Muscle layer of duodenum (tissue), 2 donors: ENCODE data around the gene ST3GAL2.
"Not testable (repeated sequence)": the region's sequence is repeated elsewhere in the genome, so short reads cannot be mapped to it uniquely, and the experiment has no call there.

Experiments
- H3K27ac ChIP-seq: one replicate; pipeline ENCODE4 v1.7.0; 2013; ENCODE audit warnings: mild to moderate bottlenecking, low read length
- H3K27me3 ChIP-seq: one replicate; pipeline ENCODE4 v1.7.0; 2013; ENCODE audit warnings: low read depth, mild to moderate bottlenecking, control low read depth, low read length
- H3K36me3 ChIP-seq, 2 donors: one replicate each; pipeline ENCODE4 v1.7.0; 2013; ENCODE audit warnings: low read length in 2 of 2, control low read depth in 1 of 2, mild to moderate bottlenecking in 1 of 2; ENCODE audit not compliant: insufficient read depth in 2 of 2, control insufficient read depth in 1 of 2
- H3K4me1 ChIP-seq, 2 donors: one replicate each; pipeline ENCODE4 v1.7.0; 2013; ENCODE audit warnings: low read length in 2 of 2, mild to moderate bottlenecking in 2 of 2, control low read depth in 1 of 2, moderate library complexity in 1 of 2; ENCODE audit not compliant: insufficient read depth in 2 of 2, control insufficient read depth in 1 of 2
- H3K4me3 ChIP-seq, 2 donors: one replicate each; pipeline ENCODE4 v1.7.0; 2013; ENCODE audit warnings: low read length in 2 of 2, low read depth in 1 of 2, mild to moderate bottlenecking in 1 of 2
- H3K9me3 ChIP-seq, 2 donors: one replicate each; pipeline ENCODE4 v1.7.0; 2013; ENCODE audit warnings: low read length in 2 of 2, control low read depth in 1 of 2, mild to moderate bottlenecking in 1 of 2; ENCODE audit not compliant: control insufficient read depth in 1 of 2
- donor health status: healthy.

Gene ST3GAL2

DNA sequence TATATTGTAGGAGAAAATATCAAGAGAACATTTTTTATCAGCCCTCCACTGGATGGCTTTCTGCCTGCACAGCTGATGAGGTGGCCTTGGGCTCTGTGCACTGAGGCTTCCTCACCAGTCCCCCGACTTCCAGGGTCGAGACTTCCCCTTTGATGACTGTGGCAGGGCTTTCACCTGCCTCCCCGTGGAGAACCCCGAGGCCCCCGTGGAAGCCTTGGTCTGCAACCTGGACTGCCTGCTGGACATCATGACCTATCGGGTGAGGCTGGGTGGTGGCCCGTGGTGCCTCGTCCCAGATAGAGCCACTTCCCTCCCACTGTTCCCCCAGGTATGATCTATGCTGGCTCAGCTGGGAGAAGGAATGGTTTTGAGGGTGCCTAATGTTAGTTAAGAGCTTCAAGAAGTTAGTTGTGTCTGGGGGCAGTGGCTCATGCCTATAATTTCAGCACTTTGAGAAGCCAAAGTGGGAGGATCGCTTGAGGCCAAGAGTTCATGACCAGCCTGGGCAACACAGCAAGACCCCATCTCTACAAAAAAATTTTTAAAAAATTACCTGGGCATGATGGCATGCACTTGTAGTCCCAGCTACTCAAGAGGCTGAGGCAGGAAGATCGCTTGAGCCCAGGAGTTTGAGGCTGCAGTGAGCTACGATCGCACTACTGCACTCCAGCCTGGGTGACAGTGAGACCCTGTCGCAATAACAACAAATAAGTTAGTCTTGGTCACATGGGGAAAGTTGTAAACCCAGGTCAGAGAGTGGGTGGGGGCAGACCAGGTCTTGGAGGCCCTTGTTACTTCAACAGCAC lies 27.3 kb upstream of the ST3GAL2 start:
- H3K9me3 ChIP-seq = no peaks in the 10 kb centered on the region
- peaks cover 12 to 43% of the 10 kb centered on the region in 2 donors for H3K36me3 ChIP-seq

DNA sequence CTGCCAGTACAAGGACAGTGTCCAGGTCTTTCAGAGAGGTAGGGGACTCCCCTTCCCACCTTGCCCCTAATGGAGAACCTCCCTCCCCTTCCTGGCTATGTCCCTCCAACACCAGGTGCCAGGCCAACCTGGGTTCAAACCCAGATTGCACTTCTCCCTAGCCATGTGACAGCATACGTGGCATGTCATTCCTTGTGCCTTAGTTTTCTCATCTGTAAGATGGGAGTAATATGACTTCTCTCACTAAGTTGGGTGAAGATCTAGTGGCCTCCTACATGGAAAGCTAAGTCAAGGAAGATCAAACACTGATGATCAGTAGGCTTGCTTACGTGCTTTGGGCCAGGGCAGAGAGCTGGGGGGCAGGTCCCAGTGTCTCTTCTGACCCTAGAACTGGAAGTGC lies 24.3 kb upstream of the ST3GAL2 start:
- Histone ChIP-seq H3K27ac (no peak overlapping the region), H3K4me1 (peaks cover 0 to 3% of the 10 kb centered on the region in 2 donors), H3K4me3 (no peak overlapping the region), H3K36me3 (peaks cover 12 to 37% of the 10 kb centered on the region in 2 donors), H3K27me3 (no peaks in the 10 kb centered on the region), H3K9me3 (no peaks in the 10 kb centered on the region)

More for the DNA sequence above, 27.3 kb upstream of the ST3GAL2 start:
- Histone ChIP-seq H3K4me3 (no peak overlapping the region), H3K27me3 (no peaks in the 10 kb centered on the region), H3K27ac (no peak overlapping the region), H3K4me1 (peaks cover 0 to 3% of the 10 kb centered on the region in 2 donors)

- no peaks in the 10 kb centered on the region for H3K27me3 ChIP-seq
- no peak overlapping the region for H3K4me3 ChIP-seq
- H3K9me3 ChIP-seq = no peaks in the 10 kb centered on the region
- H3K27ac ChIP-seq = no peak overlapping the region
- H3K36me3 ChIP-seq = peaks cover 12 to 29% of the 10 kb centered on the region in 2 donors
- peaks cover 0 to 6% of the 10 kb centered on the region in 2 donors for H3K4me1 ChIP-seq
These were observed 21.9 kb upstream of the ST3GAL2 start for GRCh38 chr16:70460737-70461261.

GRCh38 chr16:70457446-70458166 lies 18.7 kb upstream of the ST3GAL2 start:
- peaks cover 0 to 18% of the 10 kb centered on the region in 2 donors for H3K4me1 ChIP-seq
- H3K4me3 ChIP-seq = no peak overlapping the region
- peaks cover 0 to 3% of the 10 kb centered on the region in 2 donors for H3K36me3 ChIP-seq
- no peaks in the 10 kb centered on the region for H3K27me3 ChIP-seq
- H3K27ac ChIP-seq = no peak overlapping the region
- H3K9me3 ChIP-seq = no peaks in the 10 kb centered on the region

GRCh38 chr16:70455910-70456309 lies 17.0 kb upstream of the ST3GAL2 start:
- Histone ChIP-seq H3K4me1 (peaks cover 0 to 15% of the 10 kb centered on the region in 2 donors), H3K27me3 (no peaks in the 10 kb centered on the region), H3K9me3 (no peaks in the 10 kb centered on the region), H3K36me3 (no peaks in the 10 kb centered on the region), H3K4me3 (no peak overlapping the region), H3K27ac (no peak overlapping the region)

DNA sequence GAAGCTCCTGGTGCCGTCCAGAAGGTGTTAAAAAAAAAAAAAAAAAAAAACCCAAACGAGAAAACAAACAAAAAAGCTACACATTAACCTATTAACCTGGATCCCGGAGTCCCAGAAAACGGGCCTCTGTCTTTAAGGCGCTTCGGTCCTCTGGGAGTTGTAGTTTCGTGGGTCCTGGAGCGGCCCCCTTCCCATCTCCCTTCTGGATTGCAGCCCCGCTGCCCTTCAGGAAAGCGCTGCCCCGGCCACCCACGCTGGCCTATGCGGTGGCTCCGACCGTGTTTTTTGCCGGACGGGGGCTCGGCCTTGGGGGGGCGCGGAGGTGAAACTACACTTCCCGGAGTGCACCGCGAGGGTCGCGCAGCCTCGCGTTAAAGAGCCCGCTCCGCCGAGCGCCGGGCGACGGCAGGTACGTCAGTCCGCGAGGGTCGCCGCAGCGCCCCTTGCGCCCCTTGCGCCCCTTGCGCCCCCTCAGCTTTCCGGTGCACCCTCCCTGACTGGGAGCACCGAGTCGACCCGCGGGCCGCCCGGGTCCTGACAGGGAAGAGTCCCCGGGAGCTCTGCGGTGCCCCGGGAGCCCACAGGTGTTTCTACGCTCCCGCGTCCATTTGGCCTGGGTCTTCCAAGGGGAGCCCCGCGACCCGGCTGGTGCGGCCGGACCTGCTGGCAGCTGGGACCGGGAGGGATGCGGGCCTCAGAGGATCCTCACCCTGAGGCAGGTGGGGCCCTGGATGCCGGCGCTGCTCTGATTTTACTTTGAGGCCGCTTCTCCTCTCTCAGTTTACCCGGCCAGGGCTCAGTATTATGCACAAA lies 15.5 kb upstream of the ST3GAL2 start, which contains the start of gene FCSK:
Gene FCSK (plus strand): TSS at position 374 of the 813 bp plus-strand sequence. CDS start 8,596 bp downstream, outside the sequence.
- no peaks in the 10 kb centered on the region for H3K9me3 ChIP-seq
- H3K27ac ChIP-seq = peak within 1 kb of the TSS; percentile 90
- peak within 1 kb of the TSS; percentile 93 to 99 for H3K4me3 ChIP-seq
- no peaks in the 10 kb centered on the region for H3K27me3 ChIP-seq
- H3K4me1 ChIP-seq = peaks cover 0 to 15% of the 10 kb centered on the region in 2 donors
- no peaks in the 10 kb centered on the region for H3K36me3 ChIP-seq

- peak overlapping the region; percentile 90 for H3K27ac ChIP-seq
- H3K27me3 ChIP-seq = no peaks in the 10 kb centered on the region
- H3K36me3 ChIP-seq = no peaks in the 10 kb centered on the region
- peaks cover 0 to 15% of the 10 kb centered on the region in 2 donors for H3K4me1 ChIP-seq
- H3K4me3 ChIP-seq = peak overlapping the region; percentile 93 to 99
- no peaks in the 10 kb centered on the region for H3K9me3 ChIP-seq
These were observed 15.0 kb upstream of the ST3GAL2 start for GRCh38 chr16:70453892-70454221.

DNA sequence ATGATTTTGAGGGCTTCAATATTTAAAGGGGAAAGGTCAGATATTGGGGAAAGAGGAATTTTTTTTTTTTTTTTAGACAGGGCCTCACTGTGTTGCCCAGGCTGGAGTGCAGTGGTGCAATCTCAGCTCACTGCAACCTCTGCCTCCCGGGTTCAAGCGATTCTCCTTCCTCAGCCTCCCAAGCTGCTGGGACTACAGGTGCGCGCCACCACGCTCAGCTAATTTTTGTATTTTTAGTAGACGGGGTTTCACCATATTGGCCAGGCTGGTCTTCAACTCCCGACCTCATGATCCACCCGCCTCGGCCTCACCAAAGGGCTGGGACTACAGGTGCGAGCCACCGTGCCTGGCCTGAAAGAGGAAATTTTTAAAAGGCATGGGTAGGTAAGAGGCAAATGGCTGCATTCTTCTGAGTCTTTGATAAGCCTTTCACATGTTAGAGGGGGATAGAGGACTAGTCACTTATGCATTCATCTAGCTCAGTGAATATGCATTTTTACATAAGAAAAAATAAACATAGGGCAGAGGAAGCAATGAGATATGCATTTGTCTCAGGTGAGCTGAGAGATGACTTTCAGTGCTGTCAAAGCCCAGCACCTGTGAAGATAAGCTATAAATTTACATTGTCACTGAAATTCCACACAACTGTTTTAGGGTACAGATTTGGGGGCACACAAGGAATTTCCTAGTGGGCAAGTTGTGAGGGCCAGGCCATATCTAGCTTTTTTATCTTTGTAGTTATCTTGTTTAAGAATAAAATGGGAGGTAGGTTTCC lies 14.4 kb upstream of the ST3GAL2 start:
- Histone ChIP-seq H3K4me3 (peak overlapping the region; percentile 93 to 99), H3K36me3 (no peaks in the 10 kb centered on the region), H3K27me3 (no peaks in the 10 kb centered on the region), H3K9me3 (no peaks in the 10 kb centered on the region), H3K4me1 (peaks cover 0 to 15% of the 10 kb centered on the region in 2 donors), H3K27ac (no peak overlapping the region)

- not testable (repeated sequence) for H3K27ac ChIP-seq, H3K9me3 ChIP-seq, H3K27me3 ChIP-seq, H3K36me3 ChIP-seq
- Histone ChIP-seq H3K4me3 (peak overlapping the region in 1 of 2 donors; percentile 53), H3K4me1 (peaks cover 0 to 14% of the 10 kb centered on the region in 2 donors)
These were observed 12.1 kb upstream of the ST3GAL2 start for GRCh38 chr16:70451004-70451340.

GRCh38 chr16:70450142-70451003 lies 11.5 kb upstream of the ST3GAL2 start:
- H3K27me3 ChIP-seq, H3K27ac ChIP-seq, H3K4me1 ChIP-seq, H3K9me3 ChIP-seq, H3K36me3 ChIP-seq: not testable (repeated sequence)
- H3K4me3 ChIP-seq = peak overlapping the region in 1 of 2 donors; percentile 53
